ENCODE data around the gene TMEM229A. TPM values are rescaled to one million over a fixed set of nuclear protein-coding genes. Genes with fewer than 3 reads are reported as not detected.

TMEM229A gene
- total and polyA plus RNA-seq, 2 of the 8 experiments (the other 6 are each of a cell fraction or from before 2014, with no cell fraction given) = 0.33 to 0.54 TPM

GRCh38 chr7:123996327-123996625, 36.6 kb downstream of the TMEM229A start (continued):
- TF ChIP-seq RFX5 (IDR thresholded peaks at IDR 0.05; ENCODE audit: borderline replicate concordance, low read depth, low read length) (no peak), YY1 (IDR thresholded peaks at IDR 0.05; ENCODE audit: low read depth, low read length) (no peak), HDAC2 (IDR thresholded peaks at IDR 0.05; ENCODE audit: borderline replicate concordance in 1 of 2, low read depth in 2 of 2, low read length in 2 of 2) (no peak), GTF2F1 (IDR thresholded peaks at IDR 0.05; ENCODE audit: borderline replicate concordance, low read depth, low read length) (no peak), CEBPB (IDR thresholded peaks at IDR 0.05; ENCODE audit: low read depth, low read length) (no peak), ATF2 (IDR thresholded peaks at IDR 0.05; ENCODE audit: low read length) (no peak)
